Measurements from ENCODE around the gene NOS1AP. TPM values are rescaled to one million over a fixed set of nuclear protein-coding genes. Genes with fewer than 3 reads are reported as not detected.

Gene NOS1AP
- polyA plus RNA-seq, 1 of the 3 experiments (the other 2 are of a cell fraction): 0.03 TPM

DNA sequence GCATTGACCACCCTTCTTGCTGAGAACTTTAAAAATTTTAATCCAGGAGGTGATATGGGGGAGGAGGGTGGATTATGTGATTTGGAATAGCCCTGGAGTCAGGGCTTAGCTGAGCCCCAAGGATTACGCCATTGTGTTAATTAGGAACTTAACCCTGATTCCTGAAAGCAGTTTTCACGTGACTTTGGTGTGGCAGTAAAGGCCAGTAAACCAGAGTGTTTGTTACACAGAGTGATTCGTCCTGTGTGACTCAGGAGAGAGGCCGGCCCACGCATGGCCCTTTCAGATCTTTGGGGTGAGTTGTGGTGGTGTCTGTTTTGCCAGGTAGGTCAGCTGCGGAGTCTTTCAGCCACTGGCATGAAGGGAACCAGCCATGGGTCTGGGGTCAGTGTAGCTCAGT is 107.6 kb downstream of the NOS1AP start:
- H3K27ac ChIP-seq (ENCODE audit: low read depth in 2 of 2, low read length in 1 of 2): no peak overlapping the region
- H3K4me3 ChIP-seq (ENCODE audit: low read depth in 2 of 2, low read length in 1 of 2): no peak overlapping the region
- no peak overlapping the region for H2AFZ ChIP-seq (ENCODE audit: low read depth)
- H3K79me2 ChIP-seq (ENCODE audit: insufficient read depth): no peaks in the 10 kb centered on the region
- H4K20me1 ChIP-seq (ENCODE audit: insufficient read depth): no peaks in the 10 kb centered on the region
- no peaks in the 10 kb centered on the region for H3K9me2 ChIP-seq
- no peak for DNase-seq
- H3K9me3 ChIP-seq: no peaks in the 10 kb centered on the region
- no peaks in the 10 kb centered on the region; the same call in 1 of the 2 replicates for H3K27me3 ChIP-seq (ENCODE audit: insufficient read depth)
- H3K9ac ChIP-seq: no peak overlapping the region
- H3F3A ChIP-seq (replicated peaks; ENCODE audit: insufficient read depth): no peaks in the 10 kb centered on the region
- TF ChIP-seq USF1 (IDR thresholded peaks at IDR 0.05; ENCODE audit: borderline replicate concordance, low read depth): no peak
- TF ChIP-seq, protein P1, sequence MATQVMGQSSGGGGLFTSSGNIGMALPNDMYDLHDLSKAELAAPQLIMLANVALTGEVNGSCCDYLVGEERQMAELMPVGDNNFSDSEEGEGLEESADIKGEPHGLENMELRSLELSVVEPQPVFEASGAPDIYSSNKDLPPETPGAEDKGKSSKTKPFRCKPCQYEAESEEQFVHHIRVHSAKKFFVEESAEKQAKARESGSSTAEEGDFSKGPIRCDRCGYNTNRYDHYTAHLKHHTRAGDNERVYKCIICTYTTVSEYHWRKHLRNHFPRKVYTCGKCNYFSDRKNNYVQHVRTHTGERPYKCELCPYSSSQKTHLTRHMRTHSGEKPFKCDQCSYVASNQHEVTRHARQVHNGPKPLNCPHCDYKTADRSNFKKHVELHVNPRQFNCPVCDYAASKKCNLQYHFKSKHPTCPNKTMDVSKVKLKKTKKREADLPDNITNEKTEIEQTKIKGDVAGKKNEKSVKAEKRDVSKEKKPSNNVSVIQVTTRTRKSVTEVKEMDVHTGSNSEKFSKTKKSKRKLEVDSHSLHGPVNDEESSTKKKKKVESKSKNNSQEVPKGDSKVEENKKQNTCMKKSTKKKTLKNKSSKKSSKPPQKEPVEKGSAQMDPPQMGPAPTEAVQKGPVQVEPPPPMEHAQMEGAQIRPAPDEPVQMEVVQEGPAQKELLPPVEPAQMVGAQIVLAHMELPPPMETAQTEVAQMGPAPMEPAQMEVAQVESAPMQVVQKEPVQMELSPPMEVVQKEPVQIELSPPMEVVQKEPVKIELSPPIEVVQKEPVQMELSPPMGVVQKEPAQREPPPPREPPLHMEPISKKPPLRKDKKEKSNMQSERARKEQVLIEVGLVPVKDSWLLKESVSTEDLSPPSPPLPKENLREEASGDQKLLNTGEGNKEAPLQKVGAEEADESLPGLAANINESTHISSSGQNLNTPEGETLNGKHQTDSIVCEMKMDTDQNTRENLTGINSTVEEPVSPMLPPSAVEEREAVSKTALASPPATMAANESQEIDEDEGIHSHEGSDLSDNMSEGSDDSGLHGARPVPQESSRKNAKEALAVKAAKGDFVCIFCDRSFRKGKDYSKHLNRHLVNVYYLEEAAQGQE (IDR thresholded peaks at IDR 0.05; ENCODE audit: low read depth, low read length): no peak
- TF ChIP-seq MEF2A (IDR thresholded peaks at IDR 0.05; ENCODE audit: borderline replicate concordance, low read depth): no peak
- TF ChIP-seq TCF12 (IDR thresholded peaks at IDR 0.05): no peak
- TF ChIP-seq SMC3 (IDR thresholded peaks at IDR 0.05; ENCODE audit: low read depth, low read length): no peak
- TF ChIP-seq, protein P2, sequence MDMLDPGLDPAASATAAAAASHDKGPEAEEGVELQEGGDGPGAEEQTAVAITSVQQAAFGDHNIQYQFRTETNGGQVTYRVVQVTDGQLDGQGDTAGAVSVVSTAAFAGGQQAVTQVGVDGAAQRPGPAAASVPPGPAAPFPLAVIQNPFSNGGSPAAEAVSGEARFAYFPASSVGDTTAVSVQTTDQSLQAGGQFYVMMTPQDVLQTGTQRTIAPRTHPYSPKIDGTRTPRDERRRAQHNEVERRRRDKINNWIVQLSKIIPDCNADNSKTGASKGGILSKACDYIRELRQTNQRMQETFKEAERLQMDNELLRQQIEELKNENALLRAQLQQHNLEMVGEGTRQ (IDR thresholded peaks at IDR 0.05; ENCODE audit: borderline replicate concordance, low read depth, low read length): no peak
- TF ChIP-seq FOXM1 (IDR thresholded peaks at IDR 0.05; ENCODE audit: low read depth): no peak
- no peak for TF ChIP-seq ZBTB33 (IDR thresholded peaks at IDR 0.05; ENCODE audit: borderline replicate concordance, low read depth)
- TF ChIP-seq, protein P3, sequence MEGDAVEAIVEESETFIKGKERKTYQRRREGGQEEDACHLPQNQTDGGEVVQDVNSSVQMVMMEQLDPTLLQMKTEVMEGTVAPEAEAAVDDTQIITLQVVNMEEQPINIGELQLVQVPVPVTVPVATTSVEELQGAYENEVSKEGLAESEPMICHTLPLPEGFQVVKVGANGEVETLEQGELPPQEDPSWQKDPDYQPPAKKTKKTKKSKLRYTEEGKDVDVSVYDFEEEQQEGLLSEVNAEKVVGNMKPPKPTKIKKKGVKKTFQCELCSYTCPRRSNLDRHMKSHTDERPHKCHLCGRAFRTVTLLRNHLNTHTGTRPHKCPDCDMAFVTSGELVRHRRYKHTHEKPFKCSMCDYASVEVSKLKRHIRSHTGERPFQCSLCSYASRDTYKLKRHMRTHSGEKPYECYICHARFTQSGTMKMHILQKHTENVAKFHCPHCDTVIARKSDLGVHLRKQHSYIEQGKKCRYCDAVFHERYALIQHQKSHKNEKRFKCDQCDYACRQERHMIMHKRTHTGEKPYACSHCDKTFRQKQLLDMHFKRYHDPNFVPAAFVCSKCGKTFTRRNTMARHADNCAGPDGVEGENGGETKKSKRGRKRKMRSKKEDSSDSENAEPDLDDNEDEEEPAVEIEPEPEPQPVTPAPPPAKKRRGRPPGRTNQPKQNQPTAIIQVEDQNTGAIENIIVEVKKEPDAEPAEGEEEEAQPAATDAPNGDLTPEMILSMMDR (IDR thresholded peaks at IDR 0.05): no peak
- no peak for TF ChIP-seq RFX5 (IDR thresholded peaks at IDR 0.05; ENCODE audit: low read length)
- no peak for TF ChIP-seq ELF1 (IDR thresholded peaks at IDR 0.05)
- no peak for TF ChIP-seq YY1 (IDR thresholded peaks at IDR 0.05; ENCODE audit: low read depth)
- no peak overlapping the region for H3K4me2 ChIP-seq
- H3K4me1 ChIP-seq (ENCODE audit: control insufficient read depth in 1 of 2, insufficient read depth in 2 of 2, low read depth in 1 of 2, low read length in 1 of 2): no peaks in the 10 kb centered on the region
- ChIA-PET POLR2A (no interaction called here), CTCF (interaction anchor here (1.5 kb wide), 1 partner anchor 116 kb away, joined by 3 read pairs; no protein-coding TSS in a partner anchor)
- WGBS (ENCODE audit: low lambda C conversion rate): 64% methylated on average over 6 of the region's 6 CpGs
- H3K36me3 ChIP-seq (replicated peaks in 1 of 2; ENCODE audit: control insufficient read depth in 1 of 2, insufficient read depth in 2 of 2, low read length in 1 of 2): no peaks in the 10 kb centered on the region

All from SK-N-SH (cell line).